PC-9 (cell line): Measurements from ENCODE around the gene GIPC3. TPM values are rescaled to one million over a fixed set of nuclear protein-coding genes. Genes with fewer than 3 reads are reported as not detected.

Source experiments
- BruUV-seq: library from RNA; stranded (reverse); fragments of 400-500 nt; replicated peaks from 2 replicates; lab custom pipeline; 2021; lab: Mats Ljungman, UMichigan
- CTCF ChIA-PET: fragments of 300-600 bp; sonication (Branson Sonifier 250); formaldehyde crosslinking; loops from one replicate; lab custom pipeline; 2022; ENCODE audit warnings: antibody characterized with exemption; lab: Charles Lee
- POLR2A ChIA-PET: fragments of 300-600 bp; sonication (Branson Sonifier 250); formaldehyde crosslinking; loops from one replicate; lab custom pipeline; 2022; ENCODE audit warnings: antibody characterized with exemption; ENCODE audit not compliant: unreplicated experiment; lab: Charles Lee
- DNase-seq, 2 experiments: peaks; one replicate each; pipeline versions ENCODE4 v3.0.0 to v3.0.0-alpha.2; 2015 to 2022; ENCODE audit warnings: mixed read lengths in 1 of 2
- H2AFZ ChIP-seq: fragments of 200-600 bp; sonication (generic); 2 replicates; pipeline ENCODE4 v1.8.1; 2017; ENCODE audit warnings: antibody characterized with exemption
- H3F3A ChIP-seq: fragments of 200-600 bp; sonication (generic); 2 replicates; pipeline ENCODE4 v1.8.1; 2017; ENCODE audit warnings: antibody characterized with exemption, mild to moderate bottlenecking, low read depth; ENCODE audit not compliant: insufficient read depth
- H3K27ac ChIP-seq: fragments of 200-600 bp; sonication (generic); 2 replicates; pipeline ENCODE4 v1.6.1; 2016; ENCODE audit warnings: mixed run types
- H3K27me3 ChIP-seq: fragments of 200-600 bp; sonication (generic); 2 replicates; pipeline ENCODE4 v1.6.1; 2016; ENCODE audit warnings: low read depth, mixed run types; ENCODE audit not compliant: insufficient read depth
- H3K36me3 ChIP-seq: fragments of 200-600 bp; sonication (generic); 2 replicates; pipeline ENCODE4 v1.6.1; 2016; ENCODE audit warnings: low read depth, mixed run types
- H3K4me1 ChIP-seq: fragments of 200-600 bp; sonication (generic); replicated peaks from 2 replicates; pipeline ENCODE4 v1.6.1; 2016; ENCODE audit warnings: mixed run types; ENCODE audit not compliant: insufficient read depth
- H3K4me2 ChIP-seq: fragments of 200-600 bp; sonication (generic); 2 replicates; pipeline ENCODE4 v1.6.1; 2017; ENCODE audit warnings: mixed run types
- H3K4me3 ChIP-seq: fragments of 200-600 bp; sonication (generic); 2 replicates; pipeline ENCODE4 v1.6.1; 2016; ENCODE audit warnings: mixed run types
- H3K79me2 ChIP-seq: fragments of 200-600 bp; sonication (generic); 2 replicates; pipeline ENCODE4 v1.6.1; 2017; ENCODE audit warnings: low read depth, mixed run types
- H3K9me2 ChIP-seq: fragments of 200-600 bp; sonication (generic); 2 replicates; pipeline ENCODE4 v1.8.1; 2017; ENCODE audit warnings: mild to moderate bottlenecking; ENCODE audit not compliant: insufficient read depth
- H3K9me3 ChIP-seq: fragments of 200-600 bp; sonication (generic); 2 replicates; pipeline ENCODE4 v1.8.1; 2016; ENCODE audit warnings: low read depth; ENCODE audit not compliant: insufficient read depth
- H4K20me1 ChIP-seq: fragments of 200-600 bp; sonication (generic); 2 replicates; pipeline ENCODE4 v1.8.1; 2017; ENCODE audit not compliant: insufficient read depth
- CTCF ChIP-seq: fragments of 200-600 bp; sonication (generic); conservative IDR thresholded peaks from 2 replicates; pipeline ENCODE4 v1.6.1; 2017; ENCODE audit warnings: mixed run types, antibody characterized with exemption, mild to moderate bottlenecking, moderate library complexity
- EZH2 ChIP-seq: fragments of 200-600 bp; sonication (generic); IDR thresholded peaks from 2 replicates; pipeline ENCODE4 v1.8.0; 2017; ENCODE audit warnings: antibody characterized with exemption, low read depth
- intact Hi-C: fragments of 100-400 bp; cut with micrococcal nuclease; formaldehyde crosslinking; loops from one replicate; pipeline ENCODE4 v1.10.0; 2022; ENCODE audit not compliant: unreplicated experiment
- total RNA-seq: library from RNA; stranded (reverse); gene quantifications from 2 replicates; pipeline ENCODE4 v1.2.3, GENCODE V29; 2021

Gene GIPC3
- total RNA-seq, 1 experiment from 2014 or later, result not detected

GRCh38 chr19:3608079-3608641 is 22.9 kb downstream of the GIPC3 start:
- no TSS peak for BruUV-seq
- DNase-seq, result no peak
- no peak overlapping the region for H3K4me3 ChIP-seq
- ChIA-PET CTCF (no interaction called here), POLR2A (no interaction called here)
- no peaks in the 10 kb centered on the region for H4K20me1 ChIP-seq
- 0 out of 2 replicates have a peak, but pooled peaks cover 7% of the 10 kb centered on the region for H3F3A ChIP-seq
- H3K9me2 ChIP-seq, result no peaks in the 10 kb centered on the region
- H3K36me3 ChIP-seq, result no peaks in the 10 kb centered on the region
- H3K27me3 ChIP-seq, result no peaks in the 10 kb centered on the region
- H3K79me2 ChIP-seq, result no peaks in the 10 kb centered on the region
- H3K4me1 ChIP-seq, result 0 out of 2 replicates have a peak, but pooled peaks cover 3% of the 10 kb centered on the region
- no peak overlapping the region for H2AFZ ChIP-seq
- TF ChIP-seq EZH2, result no peak
- TF ChIP-seq CTCF, result no peak
- no peak overlapping the region for H3K4me2 ChIP-seq
- H3K27ac ChIP-seq, result no peak overlapping the region
- H3K9me3 ChIP-seq, result no peaks in the 10 kb centered on the region
- intact Hi-C loops, result no loop called here

- no TSS peak for BruUV-seq
- no peak for DNase-seq
- Histone ChIP-seq H3K4me1 (0 out of 2 replicates have a peak, but pooled peaks cover 3% of the 10 kb centered on the region), H3F3A (0 out of 2 replicates have a peak, but pooled peaks cover 7% of the 10 kb centered on the region), H3K9me3 (no peaks in the 10 kb centered on the region), H3K4me3 (no peak overlapping the region), H3K4me2 (no peak overlapping the region), H3K9me2 (no peaks in the 10 kb centered on the region), H3K79me2 (no peaks in the 10 kb centered on the region), H2AFZ (no peak overlapping the region), H3K36me3 (no peaks in the 10 kb centered on the region), H3K27me3 (no peaks in the 10 kb centered on the region), H3K27ac (no peak overlapping the region), H4K20me1 (no peaks in the 10 kb centered on the region)
- ChIA-PET POLR2A (no interaction called here), CTCF (no interaction called here)
- TF ChIP-seq CTCF (no peak), EZH2 (no peak)
- intact Hi-C loops, result no loop called here
Measured at GRCh38 chr19:3608750-3609322, 23.6 kb downstream of the GIPC3 start.

- H3K27me3 ChIP-seq, result no peaks in the 10 kb centered on the region
Measured at GRCh38 chr19:3609779-3610719, 24.8 kb downstream of the GIPC3 start.

More at GRCh38 chr19:3609779-3610719, 24.8 kb downstream of the GIPC3 start:
- intact Hi-C loops, result no loop called here
- H3K4me2 ChIP-seq, result no peak overlapping the region
- H3K4me3 ChIP-seq, result no peak overlapping the region
- no peak overlapping the region for H3K27ac ChIP-seq
- ChIA-PET POLR2A (no interaction called here), CTCF (no interaction called here)
- H3K36me3 ChIP-seq, result no peaks in the 10 kb centered on the region
- H3K4me1 ChIP-seq, result 0 out of 2 replicates have a peak, but pooled peaks cover 3% of the 10 kb centered on the region
- DNase-seq, result no peak
- H4K20me1 ChIP-seq, result no peaks in the 10 kb centered on the region
- H3K79me2 ChIP-seq, result no peaks in the 10 kb centered on the region
- TF ChIP-seq EZH2 (no peak), CTCF (no peak)
- 0 out of 2 replicates have a peak, but pooled peaks cover 7% of the 10 kb centered on the region for H3F3A ChIP-seq
- no peaks in the 10 kb centered on the region for H3K9me2 ChIP-seq
- H2AFZ ChIP-seq, result no peak overlapping the region
- no peaks in the 10 kb centered on the region for H3K9me3 ChIP-seq
- no TSS peak for BruUV-seq
